HCT116 (cell line): Measurements from ENCODE around the gene CASZ1. TPM values are rescaled to one million over a fixed set of nuclear protein-coding genes. Genes with fewer than 3 reads are reported as not detected.

Source experiments
- total RNA-seq: library from RNA; stranded (reverse); gene quantifications from one replicate; pipeline ENCODE4 v1.2.1, GENCODE V29; 2021; ENCODE audit not compliant: unreplicated experiment

Gene CASZ1
- total RNA-seq, 1 experiment from 2014 or later: 7.7 TPM

Other genes starting within 250 kb of the CASZ1 start
- gene TARDBP, start 216.0 kb upstream of the CASZ1 start, total RNA-seq: 155 TPM